Peyer's patch (tissue), 4 donors: ENCODE data around the gene FBN1.

ENCODE experiments used
- CTCF ChIP-seq, 6 experiments: fragments of 450-650 bp in 4 of 6; fragments of 200-600 bp in 2 of 6; sonication (generic) in 1 of 6; IDR thresholded peaks; one replicate each; pipeline ENCODE4 v1.5.1; 2017 to 2019; ENCODE audit warnings: antibody characterized with exemption in 6 of 6, mild to moderate bottlenecking in 3 of 6, moderate library complexity in 1 of 6
- POLR2A ChIP-seq, 2 donors: fragments of 450-650 bp; IDR thresholded peaks; one replicate each; pipeline ENCODE4 v1.5.1; 2017; ENCODE audit warnings: antibody characterized with exemption in 2 of 2, mild to moderate bottlenecking in 2 of 2, moderate library complexity in 2 of 2

GRCh38 chr15:48537271-48538113 lies 108.0 kb downstream of the FBN1 start:
- no peak for TF ChIP-seq CTCF (IDR thresholded peaks at IDR 0.05)
- TF ChIP-seq POLR2A (IDR thresholded peaks at IDR 0.05), result no peak
